Endodermal cell (in vitro differentiated cells): ENCODE results near the gene NFATC2. TPM values are rescaled to one million over a fixed set of nuclear protein-coding genes. Genes with fewer than 3 reads are reported as not detected.

Experiments used
- DNase-seq: peaks from one replicate; pipeline ENCODE4 v3.0.0-alpha.2; 2017
- H3K27ac ChIP-seq: 2 replicates; pipeline ENCODE4 v1.5.1; 2013; ENCODE audit warnings: mild to moderate bottlenecking, low read depth, low read length, moderate library complexity
- H3K27me3 ChIP-seq: 2 replicates; pipeline ENCODE4 v1.6.1; 2013; ENCODE audit warnings: mild to moderate bottlenecking, low read length, moderate library complexity; ENCODE audit not compliant: insufficient read depth, control insufficient read depth, poor library complexity, severe bottlenecking
- H3K36me3 ChIP-seq: 2 replicates; pipeline ENCODE4 v1.7.0; 2013; ENCODE audit warnings: mild to moderate bottlenecking, low read length, moderate library complexity; ENCODE audit not compliant: control insufficient read depth, insufficient read depth
- H3K4me1 ChIP-seq: one replicate; pipeline ENCODE4 v1.7.0; 2013; ENCODE audit warnings: low read length; ENCODE audit not compliant: control insufficient read depth, insufficient read depth
- H3K4me3 ChIP-seq: 2 replicates; pipeline ENCODE4 v1.5.1; 2013; ENCODE audit warnings: mild to moderate bottlenecking, low read length, moderate library complexity
- H3K9ac ChIP-seq: 2 replicates; pipeline ENCODE4 v1.6.1; 2013; ENCODE audit warnings: mild to moderate bottlenecking, low read length, moderate library complexity; ENCODE audit not compliant: poor library complexity, severe bottlenecking; ENCODE audit errors: extremely low read depth
- H3K9me3 ChIP-seq: 2 replicates; pipeline ENCODE4 v1.6.1; 2013; ENCODE audit warnings: mild to moderate bottlenecking, low read length, moderate library complexity; ENCODE audit not compliant: control insufficient read depth
- H3K27ac Mint-ChIP-seq: 2 replicates; pipeline ENCODE4 v1.8.0; 2020; ENCODE audit warnings: mixed read lengths
- H3K27me3 Mint-ChIP-seq: 2 replicates; pipeline ENCODE4 v1.8.0; 2021; ENCODE audit warnings: mild to moderate bottlenecking, mixed read lengths; ENCODE audit not compliant: insufficient read depth
- H3K36me3 Mint-ChIP-seq: 2 replicates; pipeline ENCODE4 v1.8.0; 2020; ENCODE audit warnings: low read depth, mixed read lengths
- H3K4me1 Mint-ChIP-seq: 2 replicates; pipeline ENCODE4 v1.8.0; 2020; ENCODE audit warnings: mixed read lengths
- H3K4me3 Mint-ChIP-seq: 2 replicates; pipeline ENCODE4 v1.8.0; 2020; ENCODE audit warnings: mild to moderate bottlenecking, moderate library complexity, mixed read lengths
- H3K9me3 Mint-ChIP-seq: 2 replicates; pipeline ENCODE4 v1.8.0; 2020; ENCODE audit warnings: mild to moderate bottlenecking, mixed read lengths
- CTCF ChIP-seq: fragments of 200-600 bp; sonication (generic); conservative IDR thresholded peaks from 2 replicates; pipeline ENCODE4 v1.5.0; 2021; ENCODE audit warnings: antibody characterized with exemption, mild to moderate bottlenecking
- WGBS, 2 experiments: methylation state at CpG; one replicate each; pipeline versions ENCODE4 v1.1.5 to v1.1.7; 2013; ENCODE audit warnings: missing lambda C conversion rate in 2 of 2, mixed read lengths in 1 of 2; ENCODE audit not compliant: insufficient coverage in 1 of 2, insufficient read length in 1 of 2; 5-methylcytosine and 5-hydroxymethylcytosine counted together
- total RNA-seq, 2 donors: library from RNA; stranded (reverse); fragmentation: NEBNext Ultra II Directional in 1 of 2; extraction: Animal tissue kit (Norgen Biotek cat#: 25700) in 1 of 2; gene quantifications; 2 replicates in 1 of 2; 3 replicates in 1 of 2; pipeline ENCODE4 v1.2.1, GENCODE V29; 2021

Gene NFATC2
- total RNA-seq, 2 donors from 2014 or later, result 1.5 to 2.1 TPM

GRCh38 chr20:51446230-51446629 is 96.3 kb downstream of the NFATC2 start:
- no peaks in the 10 kb centered on the region for H3K27me3 ChIP-seq
- no peaks in the 10 kb centered on the region for H3K36me3 ChIP-seq
- H3K9ac ChIP-seq, result no peak overlapping the region
- no peak overlapping the region for H3K27ac ChIP-seq
- DNase-seq, result no peak
- no peak overlapping the region for H3K4me3 Mint-ChIP-seq
- no peaks in the 10 kb centered on the region for H3K27me3 Mint-ChIP-seq
- peaks cover 19% of the 10 kb centered on the region for H3K4me1 Mint-ChIP-seq
- no peak overlapping the region for H3K4me3 ChIP-seq
- H3K36me3 Mint-ChIP-seq, result no peaks in the 10 kb centered on the region
- TF ChIP-seq CTCF, result no peak
- H3K9me3 Mint-ChIP-seq, result no peaks in the 10 kb centered on the region
- no peaks in the 10 kb centered on the region for H3K9me3 ChIP-seq
- H3K27ac Mint-ChIP-seq, result no peak overlapping the region
- WGBS, 2 experiments, result 71 to 89% methylated on average over 2 of the region's 2 CpGs
- no peaks in the 10 kb centered on the region for H3K4me1 ChIP-seq

- no peak for TF ChIP-seq CTCF
- H3K36me3 Mint-ChIP-seq, result no peaks in the 10 kb centered on the region
- H3K4me3 ChIP-seq, result no peak overlapping the region
- H3K9me3 Mint-ChIP-seq, result no peaks in the 10 kb centered on the region
- H3K36me3 ChIP-seq, result no peaks in the 10 kb centered on the region
- H3K9ac ChIP-seq, result no peak overlapping the region
- no peaks in the 10 kb centered on the region for H3K9me3 ChIP-seq
- H3K27me3 Mint-ChIP-seq, result no peaks in the 10 kb centered on the region
- WGBS, 2 experiments, result 92 to 95% methylated on average over 4 to 8 of the region's 8 CpGs
- H3K4me1 ChIP-seq, result no peaks in the 10 kb centered on the region
- H3K4me1 Mint-ChIP-seq, result peaks cover 19% of the 10 kb centered on the region
- H3K27ac Mint-ChIP-seq, result peak overlapping the region; percentile 36
- no peak overlapping the region for H3K27ac ChIP-seq
- no peak for DNase-seq
- no peaks in the 10 kb centered on the region for H3K27me3 ChIP-seq
- H3K4me3 Mint-ChIP-seq, result no peak overlapping the region
Measured at GRCh38 chr20:51445591-51445990, 96.9 kb downstream of the NFATC2 start.

GRCh38 chr20:51444922-51445438 is 97.5 kb downstream of the NFATC2 start:
- H3K27ac Mint-ChIP-seq, result no peak overlapping the region
- peaks cover 19% of the 10 kb centered on the region for H3K4me1 Mint-ChIP-seq
- Histone ChIP-seq H3K9ac (no peak overlapping the region), H3K4me1 (no peaks in the 10 kb centered on the region), H3K27ac (no peak overlapping the region), H3K36me3 (no peaks in the 10 kb centered on the region), H3K27me3 (no peaks in the 10 kb centered on the region), H3K9me3 (no peaks in the 10 kb centered on the region), H3K4me3 (no peak overlapping the region)
- 91 to 93% methylated on average over 7 to 9 of the region's 9 CpGs for WGBS, 2 experiments
- TF ChIP-seq CTCF, result no peak
- H3K9me3 Mint-ChIP-seq, result no peaks in the 10 kb centered on the region
- H3K4me3 Mint-ChIP-seq, result no peak overlapping the region
- H3K36me3 Mint-ChIP-seq, result no peaks in the 10 kb centered on the region
- no peaks in the 10 kb centered on the region for H3K27me3 Mint-ChIP-seq
- DNase-seq, result no peak
